DMS79 treated with DMSO at 0.1 percent for 48 hours (cell line): ENCODE measurements around the gene PRSS23.
"Not testable (repeated sequence)": the region's sequence is repeated elsewhere in the genome, so short reads cannot be mapped to it uniquely, and the experiment has no call there.

Experiments
- DNase-seq: peaks from one replicate; lab custom pipeline; 2025; lab: John Stamatoyannopoulos, UW

Gene PRSS23

GRCh38 chr11:86814775-86815174, 14.4 kb downstream of the PRSS23 start:
- no peak for DNase-seq

DNA sequence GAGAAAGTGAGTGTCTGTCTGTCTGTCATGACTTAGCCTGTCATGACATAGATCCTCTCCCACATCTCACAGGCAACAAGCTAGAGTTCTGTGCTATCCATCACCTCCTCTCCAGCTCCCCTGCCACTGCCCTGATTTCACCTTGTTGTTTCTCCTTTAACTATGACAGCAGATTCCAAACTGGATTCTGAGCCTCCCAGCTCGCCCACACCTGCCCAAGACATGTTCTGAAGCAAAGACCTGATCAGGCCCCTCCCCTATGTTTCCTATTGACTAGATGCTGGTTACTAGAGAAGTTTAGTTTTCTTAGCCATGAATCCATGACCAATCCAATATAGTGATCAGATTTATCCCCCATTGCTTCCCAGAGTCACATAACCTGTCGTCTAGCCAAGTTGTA, 15.4 kb downstream of the PRSS23 start:
- no peak for DNase-seq

DNA sequence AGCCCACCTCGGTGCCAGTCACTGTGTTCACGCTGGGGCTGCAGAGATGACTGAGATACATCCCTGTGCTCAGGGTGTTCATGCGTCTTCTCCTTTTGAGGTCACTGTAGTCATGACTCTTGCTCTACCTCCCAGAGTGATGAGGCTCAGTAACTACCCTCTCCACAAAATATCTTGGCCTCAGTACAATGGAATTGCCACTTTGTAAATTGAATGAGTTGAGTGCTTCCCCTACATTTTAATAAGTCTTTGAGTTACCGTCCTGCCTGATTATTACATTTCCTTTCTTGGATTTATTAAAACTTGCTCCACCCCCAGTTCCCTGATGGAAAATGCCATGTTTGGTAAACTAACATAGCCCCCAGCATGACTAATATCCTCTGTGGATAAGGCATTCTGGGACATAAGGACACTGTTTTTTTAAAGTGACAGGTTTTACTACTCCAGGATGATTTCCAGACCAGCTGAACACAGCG, 15.9 kb downstream of the PRSS23 start:
- no peak for DNase-seq

- peak; percentile 92 for DNase-seq
These were observed 18.3 kb downstream of the PRSS23 start for GRCh38 chr11:86818462-86819192.

DNA sequence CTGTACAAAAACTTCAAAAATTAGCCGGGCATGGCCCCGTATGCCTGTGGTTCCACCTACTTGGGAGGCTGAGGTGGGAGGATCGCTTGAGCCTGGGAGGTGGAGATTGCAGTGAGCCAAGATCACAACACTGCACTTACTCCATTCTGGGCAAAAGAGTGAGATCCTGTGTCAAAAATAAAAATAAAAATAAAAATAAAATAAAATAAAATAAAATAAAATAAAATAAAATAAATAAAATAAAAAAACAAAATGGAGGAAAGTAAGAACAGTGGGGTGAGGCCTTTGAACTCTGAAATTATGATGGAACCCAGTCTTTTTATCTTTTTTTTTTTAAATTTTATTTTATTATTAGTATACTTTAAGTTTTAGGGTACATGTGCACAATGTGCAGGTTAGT, 23.8 kb downstream of the PRSS23 start:
- DNase-seq, result not testable (repeated sequence)

GRCh38 chr11:86834376-86834775, 34.0 kb downstream of the PRSS23 start:
- DNase-seq, result not testable (repeated sequence)

DNA sequence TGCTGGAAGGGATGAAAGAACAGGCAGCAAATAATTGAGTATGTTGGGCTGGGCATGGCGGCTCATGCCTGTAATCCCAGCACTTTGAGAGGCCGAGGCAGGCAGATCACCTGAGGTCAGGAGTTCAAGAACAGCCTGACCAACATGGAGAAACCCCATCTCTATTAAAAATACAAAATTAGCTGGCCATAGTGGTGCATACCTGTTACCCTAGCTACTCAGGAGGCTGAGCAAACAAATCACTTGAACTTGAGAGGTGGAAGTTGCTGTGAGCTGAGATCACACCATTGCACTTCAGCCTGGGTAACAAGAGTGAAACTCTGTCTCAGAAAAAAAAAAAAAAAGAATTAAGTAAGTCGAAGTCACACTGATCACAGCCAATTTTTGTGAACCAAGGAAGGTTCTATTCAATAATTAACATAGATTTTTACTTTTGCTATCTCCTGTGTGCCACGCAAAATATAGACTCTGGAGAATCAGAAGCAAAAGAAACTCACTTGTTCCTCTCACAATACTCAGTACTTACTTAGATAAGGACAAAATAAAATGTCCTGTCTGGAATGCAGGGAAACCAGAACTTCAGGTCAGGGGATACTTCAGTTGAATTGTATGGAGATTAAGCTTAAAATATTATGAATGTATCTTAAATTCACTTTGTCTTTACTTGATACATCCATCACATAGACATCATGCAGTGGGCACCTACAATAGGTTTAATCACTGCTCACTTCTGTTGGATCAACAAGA, 44.6 kb downstream of the PRSS23 start:
- peak; percentile 15 for DNase-seq

- no peak for DNase-seq
These were observed 47.8 kb downstream of the PRSS23 start for GRCh38 chr11:86848132-86848531.

GRCh38 chr11:86849679-86850078, 49.3 kb downstream of the PRSS23 start:
- DNase-seq, result no peak
